Head of caudate nucleus (tissue), 42 donors: Measurements from ENCODE around the gene GSE1.

Source experiments
- DNase-seq, 42 donors: peaks; one replicate each; pipeline versions ENCODE4 v3.0.0 to v3.0.0-alpha.2; 2020 to 2021; ENCODE audit warnings: mixed read lengths in 7 of 42
- intact Hi-C: fragments of 100-400 bp; cut with DNase I; formaldehyde crosslinking; loops from one replicate; pipeline ENCODE4 v1.15.0; 2022

The GSE1 gene

DNA sequence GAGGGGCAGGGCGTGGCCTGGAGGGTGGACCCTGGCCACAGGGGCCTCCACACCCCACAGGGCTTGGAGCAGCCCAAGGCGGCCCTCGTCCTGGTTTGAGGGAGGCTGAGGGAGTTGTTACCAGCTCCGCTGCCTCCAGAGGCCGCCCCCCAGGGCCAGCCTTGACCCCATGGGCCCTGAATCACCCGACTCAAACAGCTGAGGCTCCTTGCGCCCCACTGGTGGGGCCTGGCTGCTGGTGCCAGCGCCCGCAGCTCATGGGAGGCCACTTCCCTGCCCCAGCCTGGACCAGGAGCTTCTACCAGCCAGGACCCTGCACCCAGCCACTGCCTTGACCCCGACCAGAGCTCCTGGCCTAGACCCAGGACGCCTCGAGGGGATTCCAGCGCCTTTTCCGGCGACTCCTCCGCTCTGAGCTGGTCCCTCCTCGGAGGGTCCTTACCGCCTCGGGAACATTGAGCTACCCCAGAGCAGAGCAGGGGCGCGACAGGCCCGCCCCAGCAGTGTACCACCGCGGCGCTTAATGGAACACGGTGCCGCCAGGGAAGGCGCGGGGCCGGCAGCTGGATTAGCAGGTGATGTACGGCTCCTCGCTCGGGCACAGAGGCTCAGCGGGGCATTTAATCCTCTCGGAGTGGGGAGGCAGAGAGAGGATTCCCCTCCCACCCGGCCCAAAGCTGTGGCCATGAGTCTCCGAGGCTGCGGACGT is 37.2 kb downstream of the GSE1 start:
- intact Hi-C loops: loop anchor here (10.0 kb wide), 1 partner anchor 65 kb away; no protein-coding TSS in a partner anchor
- no peak for DNase-seq

DNA sequence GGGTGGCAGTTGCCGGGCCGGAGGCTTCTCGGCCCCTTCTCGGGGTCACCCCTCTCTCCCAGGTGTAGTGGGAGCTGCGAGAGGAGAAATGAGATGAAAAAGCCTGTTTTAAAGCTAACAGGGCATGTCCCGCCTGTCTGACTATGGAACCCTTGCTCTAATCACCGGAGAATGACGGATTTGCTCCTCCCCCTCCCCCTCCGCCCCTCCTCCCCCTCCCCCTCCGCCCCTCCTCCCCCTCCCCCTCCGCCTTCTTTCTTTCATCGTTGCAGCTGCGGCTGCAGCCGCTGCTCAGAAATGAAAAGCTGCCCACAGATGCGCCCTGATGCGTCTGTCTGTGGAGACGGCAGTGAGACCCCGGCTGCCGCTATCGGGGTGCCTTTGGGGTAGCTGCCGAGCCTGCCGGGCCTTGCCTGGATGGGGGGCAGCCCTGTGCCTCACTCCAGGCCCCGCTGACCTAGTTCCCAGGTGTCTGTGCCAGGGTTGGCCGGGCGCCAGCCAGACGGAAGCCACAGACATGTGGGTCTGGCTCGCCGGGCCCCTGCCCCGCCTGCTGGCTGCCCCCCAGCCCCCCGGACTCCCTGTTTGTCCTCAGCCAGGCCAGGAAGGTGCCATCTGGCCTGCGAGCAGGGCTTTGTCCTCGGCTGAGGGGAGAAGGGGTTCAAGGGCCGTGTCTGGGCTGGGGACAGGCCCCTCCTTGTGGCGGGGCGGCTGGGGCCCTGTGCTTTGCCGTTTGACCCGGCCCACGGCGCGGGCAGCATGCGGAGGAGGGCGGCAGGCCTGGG is 37.9 kb downstream of the GSE1 start:
- intact Hi-C loops: loop anchor here (10.0 kb wide), 1 partner anchor 64 kb away; no protein-coding TSS in a partner anchor
- DNase-seq: peak; percentile 31 to 85 (median 63)

DNA sequence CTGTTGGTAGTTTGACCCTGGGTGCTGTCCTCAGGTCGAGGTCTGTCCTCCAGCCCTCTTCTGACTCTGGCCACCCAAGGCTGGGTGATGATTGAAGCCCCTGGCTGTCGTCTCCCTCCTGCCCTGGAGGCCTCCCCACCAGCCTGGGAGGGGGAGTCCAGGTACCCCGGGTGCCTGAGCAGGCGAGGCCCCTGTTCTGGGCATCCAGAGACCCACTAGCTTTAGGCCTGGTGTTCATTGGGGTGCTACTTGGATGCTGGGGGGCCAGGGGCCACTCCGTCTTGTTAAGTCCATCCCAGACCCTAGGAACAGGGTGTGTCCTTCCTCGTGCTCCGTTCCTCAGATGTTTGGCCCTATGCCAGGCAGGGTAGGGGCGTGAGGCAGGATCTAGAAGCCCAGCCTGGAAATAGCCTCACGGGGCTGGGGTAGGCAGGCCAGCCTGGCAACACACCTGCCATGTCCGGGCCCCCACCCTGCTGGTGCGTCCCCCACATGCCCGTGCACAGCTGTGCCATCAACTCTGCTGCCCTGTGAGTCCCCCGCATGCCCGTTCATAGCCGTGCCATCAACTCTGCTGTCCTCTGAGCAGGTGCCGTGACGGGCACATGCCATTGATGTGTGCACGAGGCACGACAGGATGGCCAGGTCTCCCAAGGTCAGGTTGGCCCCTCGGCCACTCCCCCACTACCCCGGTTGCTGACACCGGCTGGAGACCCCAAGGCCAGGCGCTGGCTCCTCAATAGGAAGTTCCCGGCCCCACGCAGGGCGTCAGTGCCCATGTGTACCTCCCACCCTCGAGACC is 38.7 kb downstream of the GSE1 start:
- DNase-seq: peak in 5 of 42 donors; percentile 24 to 53 (median 30)
- intact Hi-C loops: loop anchor here (10.0 kb wide), 1 partner anchor 63 kb away; no protein-coding TSS in a partner anchor

GRCh38 chr16:85652431-85653221 is 39.5 kb downstream of the GSE1 start:
- intact Hi-C loops: loop anchor here (10.0 kb wide), 1 partner anchor 62 kb away; no protein-coding TSS in a partner anchor
- peak; percentile 62 to 93 (median 80) for DNase-seq

DNA sequence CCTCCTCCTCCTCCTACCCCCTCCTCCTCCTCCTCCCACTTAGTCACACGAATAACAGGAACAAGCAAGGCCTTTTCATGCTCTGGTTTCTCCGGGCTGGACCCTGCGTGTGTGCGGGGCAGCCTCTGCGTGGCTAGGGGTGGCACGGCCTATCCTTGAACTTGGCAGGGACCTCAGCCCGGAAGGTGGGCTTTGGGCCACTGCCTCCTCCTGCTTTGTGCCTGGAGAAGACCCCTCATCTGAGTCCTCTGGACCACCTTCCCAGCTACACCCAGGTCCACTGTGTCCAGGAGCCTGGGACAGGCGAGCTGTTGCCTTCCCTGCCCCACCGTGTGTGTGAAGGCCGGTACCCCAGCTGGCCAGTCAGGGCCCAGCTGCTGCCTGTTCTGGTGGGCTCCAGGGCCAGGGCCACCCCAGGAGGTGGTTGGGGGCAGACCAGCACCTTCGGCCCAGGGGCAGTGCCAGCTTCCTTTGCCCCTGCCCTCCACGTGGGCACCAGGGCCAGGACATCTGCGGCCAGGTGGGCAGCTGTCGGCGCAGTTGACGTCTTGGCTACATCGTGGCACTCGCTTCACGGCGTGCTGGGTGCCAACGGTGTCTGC is 40.3 kb downstream of the GSE1 start:
- intact Hi-C loops: loop anchor here (10.0 kb wide), 1 partner anchor 61 kb away; no protein-coding TSS in a partner anchor
- DNase-seq: peak in 3 of 42 donors; percentile 33 to 50 (median 39)

- intact Hi-C loops: loop anchor here (10.0 kb wide), 1 partner anchor 60 kb away; no protein-coding TSS in a partner anchor
- DNase-seq: no peak
Measured at GRCh38 chr16:85654251-85655095, 41.4 kb downstream of the GSE1 start.

- intact Hi-C loops: loop anchor here (10.0 kb wide), 1 partner anchor 59 kb away; no protein-coding TSS in a partner anchor
- DNase-seq: peak in 1 of 42 donors; percentile 0
Measured at GRCh38 chr16:85655216-85656129, 42.4 kb downstream of the GSE1 start.

DNA sequence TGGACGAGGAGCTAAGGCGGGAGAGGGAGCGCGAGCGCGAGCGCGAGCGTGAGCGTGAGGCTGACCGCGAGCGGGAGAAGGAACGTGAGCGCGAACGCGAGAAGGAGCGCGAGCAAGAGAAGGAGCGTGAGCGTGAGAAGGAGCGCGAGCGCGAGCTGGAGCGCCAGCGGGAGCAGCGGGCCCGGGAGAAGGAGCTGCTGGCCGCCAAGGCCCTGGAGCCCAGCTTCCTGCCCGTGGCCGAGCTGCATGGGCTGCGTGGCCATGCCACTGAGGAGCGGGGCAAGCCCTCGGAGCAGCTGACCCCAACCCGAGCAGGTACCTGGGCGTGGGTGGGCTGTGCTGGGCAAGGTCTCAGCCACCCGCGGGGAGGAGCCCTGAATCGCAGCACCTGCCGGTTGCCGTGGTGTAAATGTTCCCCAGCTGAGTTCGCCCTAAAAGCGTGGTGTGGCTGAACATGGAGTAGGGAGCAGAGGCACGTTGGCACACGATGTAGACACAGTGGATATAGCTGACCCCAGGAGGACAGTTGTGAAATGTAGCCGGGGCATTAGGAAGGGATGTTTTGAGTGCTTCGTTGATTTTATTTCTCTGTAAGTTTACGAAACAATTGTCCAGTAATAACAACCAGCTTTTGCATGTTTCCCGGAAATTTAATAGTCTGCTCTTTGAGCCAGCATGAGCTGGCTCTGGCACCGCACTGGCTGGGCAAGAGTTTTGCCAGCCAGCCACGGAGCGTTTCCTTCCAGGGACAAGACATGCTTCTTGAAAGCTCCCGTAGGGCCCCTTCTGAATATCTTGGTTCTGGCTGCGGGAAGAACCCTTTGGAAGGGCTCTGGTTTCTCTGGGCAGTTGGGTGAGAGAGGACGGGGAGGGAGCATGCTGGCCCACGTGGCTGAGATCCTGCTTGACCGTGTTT is 43.5 kb downstream of the GSE1 start:
- DNase-seq: peak in 6 of 42 donors; percentile 1 to 70 (median 42)
- intact Hi-C loops: loop anchor here (10.0 kb wide), 1 partner anchor 58 kb away; no protein-coding TSS in a partner anchor

DNA sequence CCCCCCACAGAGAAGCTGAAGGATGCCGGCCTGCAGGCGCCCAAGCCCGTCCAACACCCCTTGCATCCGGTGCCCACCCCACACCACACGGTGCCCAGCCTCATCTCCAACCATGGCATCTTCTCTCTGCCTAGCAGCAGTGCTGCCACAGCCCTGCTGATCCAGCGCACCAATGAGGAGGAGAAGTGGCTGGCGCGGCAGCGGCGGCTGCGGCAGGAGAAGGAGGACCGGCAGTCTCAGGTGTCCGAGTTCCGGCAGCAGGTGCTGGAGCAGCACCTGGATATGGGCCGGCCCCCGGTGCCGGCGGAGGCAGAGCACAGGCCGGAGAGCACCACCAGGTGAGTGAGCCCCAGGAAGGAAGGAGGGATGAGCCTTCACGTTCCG is 44.1 kb downstream of the GSE1 start:
- DNase-seq: peak in 1 of 42 donors; percentile 0
- intact Hi-C loops: loop anchor here (10.0 kb wide), 1 partner anchor 58 kb away; no protein-coding TSS in a partner anchor

DNA sequence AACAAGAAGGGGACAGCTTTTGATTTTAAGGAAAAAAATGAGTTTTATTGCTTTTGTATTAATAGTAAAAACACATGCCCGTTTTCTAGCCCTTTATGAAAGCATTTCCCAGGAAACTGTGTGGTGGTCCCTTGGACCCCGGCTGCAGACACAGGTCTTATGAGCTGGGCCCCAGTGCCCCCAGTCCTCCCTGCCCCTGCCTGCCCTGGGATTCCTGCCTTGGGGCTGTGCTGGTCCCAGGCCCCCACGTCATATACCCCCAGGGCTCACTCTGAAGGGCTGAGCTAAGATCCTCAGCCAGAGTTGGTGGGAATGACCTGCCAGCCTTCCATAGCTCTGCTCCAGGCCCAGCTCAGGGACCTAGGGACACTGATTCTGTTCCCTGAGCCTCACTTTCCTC is 44.9 kb downstream of the GSE1 start:
- DNase-seq: no peak
- intact Hi-C loops: loop anchor here (10.0 kb wide), 1 partner anchor 57 kb away; no protein-coding TSS in a partner anchor

GRCh38 chr16:85658504-85659326 is 45.6 kb downstream of the GSE1 start:
- intact Hi-C loops: loop anchor here (10.0 kb wide), 1 partner anchor 56 kb away; no protein-coding TSS in a partner anchor
- no peak for DNase-seq

DNA sequence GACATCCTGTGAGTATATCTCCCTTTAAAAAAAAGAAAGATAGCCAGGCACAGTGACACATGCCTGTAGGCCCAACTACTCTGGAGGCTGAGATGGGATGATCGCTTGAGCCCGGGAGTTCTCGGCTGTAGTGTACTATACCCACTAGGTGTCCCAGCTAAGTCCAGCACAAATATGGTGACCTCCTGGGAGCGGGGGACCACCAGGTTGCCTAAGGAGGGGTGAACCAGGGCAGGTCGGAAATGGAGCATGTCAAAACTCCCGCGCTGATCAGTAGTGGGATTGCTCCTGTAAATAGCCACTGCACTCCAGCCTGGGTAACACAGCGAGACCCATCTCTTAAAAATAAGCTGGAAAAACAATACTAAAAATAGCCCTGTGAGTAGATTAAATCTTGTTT is 46.2 kb downstream of the GSE1 start:
- intact Hi-C loops: loop anchor here (10.0 kb wide), 1 partner anchor 55 kb away; no protein-coding TSS in a partner anchor
- no peak for DNase-seq

DNA sequence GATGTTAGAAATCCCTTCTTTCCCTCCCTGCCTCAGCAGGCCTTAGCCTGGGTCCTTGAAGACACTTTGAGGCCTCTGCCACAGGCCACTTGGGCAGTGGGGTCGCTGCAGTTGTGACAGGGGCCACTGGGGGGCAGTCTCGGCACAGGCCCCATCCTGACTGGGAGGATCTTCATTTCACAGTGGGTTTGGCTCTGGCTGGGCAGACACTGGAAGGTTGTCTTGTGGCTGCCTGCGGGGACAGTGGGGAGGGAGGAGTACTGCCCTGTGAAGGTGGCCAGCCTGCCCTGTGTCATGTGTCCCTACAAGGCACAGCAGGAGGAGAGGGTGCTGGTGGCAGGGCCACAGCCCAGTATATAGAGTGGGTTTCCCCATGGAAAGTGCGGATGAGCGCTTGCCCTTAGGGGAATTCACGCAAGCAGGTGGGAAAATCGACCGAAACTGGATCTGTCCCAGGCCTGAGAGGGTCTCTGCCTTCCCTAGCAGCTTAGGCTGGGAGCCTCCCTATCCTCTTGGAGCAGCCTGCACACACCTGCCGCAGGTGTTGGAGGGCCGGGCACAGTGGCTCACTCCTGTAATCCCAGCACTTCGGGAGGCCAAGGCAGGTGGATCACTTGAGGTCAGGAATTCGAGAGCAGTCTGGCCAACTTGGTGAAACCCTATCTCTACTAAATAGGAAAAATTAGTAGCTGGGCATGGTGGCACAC is 46.8 kb downstream of the GSE1 start:
- intact Hi-C loops: loop anchor here (10.0 kb wide), 1 partner anchor 55 kb away; no protein-coding TSS in a partner anchor
- peak in 41 of 42 donors; percentile 52 to 92 (median 78) for DNase-seq
